CD14-positive monocyte (primary cell): Measurements from ENCODE around the gene CDK17. TPM values are rescaled to one million over a fixed set of nuclear protein-coding genes. Genes with fewer than 3 reads are reported as not detected.

ENCODE experiments used
- DNase-seq, 3 donors: peaks; one replicate each; pipeline ENCODE4 v3.0.0-alpha.2; 2011 to 2022
- H2AFZ ChIP-seq: 2 replicates; pipeline ENCODE4 v1.6.0; 2012; ENCODE audit warnings: mild to moderate bottlenecking, low read depth, low read length, inconsistent platforms; ENCODE audit not compliant: insufficient read depth, poor library complexity, severe bottlenecking
- H3K27ac ChIP-seq, 2 donors: 1 replicate in 1 of 2; 2 replicates in 1 of 2; pipeline ENCODE4 v1.5.1; 2012 to 2013; ENCODE audit warnings: low read length in 2 of 2, control low read depth in 1 of 2, inconsistent platforms in 1 of 2, low read depth in 1 of 2, mild to moderate bottlenecking in 1 of 2
- H3K27me3 ChIP-seq, 2 donors: one replicate each; pipeline versions ENCODE4 v1.6.0 to v1.6.1; 2011 to 2013; ENCODE audit warnings: low read length in 2 of 2; ENCODE audit not compliant: control insufficient read depth in 2 of 2, insufficient read depth in 2 of 2
- H3K36me3 ChIP-seq, 2 donors: replicated peaks in 1 of 2; 1 replicate in 1 of 2; 2 replicates in 1 of 2; pipeline versions ENCODE4 v1.5.1 to v1.6.1; 2012 to 2013; ENCODE audit warnings: low read length in 2 of 2, control low read depth in 1 of 2, inconsistent platforms in 1 of 2, mild to moderate bottlenecking in 1 of 2; ENCODE audit not compliant: insufficient read depth in 2 of 2, control insufficient read depth in 1 of 2
- H3K4me1 ChIP-seq, 2 donors: 1 replicate in 1 of 2; 2 replicates in 1 of 2; pipeline versions ENCODE4 v1.5.1 to v1.6.1; 2012 to 2013; ENCODE audit warnings: low read length in 2 of 2, control low read depth in 1 of 2, inconsistent platforms in 1 of 2, mild to moderate bottlenecking in 1 of 2, moderate library complexity in 1 of 2; ENCODE audit not compliant: insufficient read depth in 2 of 2, control insufficient read depth in 1 of 2
- H3K4me2 ChIP-seq: replicated peaks from 2 replicates; pipeline ENCODE3; 2012; ENCODE audit warnings: low read length, moderate library complexity, mild to moderate bottlenecking; ENCODE audit not compliant: poor library complexity, severe bottlenecking; ENCODE audit errors: extremely low read depth
- H3K4me3 ChIP-seq, 3 experiments: fragments of 200-600 bp in 1 of 3; sonication (generic) in 1 of 3; replicated peaks in 1 of 3; 1 replicate in 2 of 3; 2 replicates in 1 of 3; pipeline ENCODE4 v1.5.1; 2011 to 2013; ENCODE audit warnings: low read length in 3 of 3, mild to moderate bottlenecking in 3 of 3, control low read depth in 2 of 3, low read depth in 2 of 3, inconsistent platforms in 1 of 3, moderate library complexity in 1 of 3
- H3K79me2 ChIP-seq: 2 replicates; pipeline ENCODE4 v1.6.0; 2012; ENCODE audit warnings: mild to moderate bottlenecking, control low read depth, inconsistent platforms, low read length, moderate library complexity; ENCODE audit not compliant: insufficient read depth
- H3K9ac ChIP-seq: 2 replicates; pipeline ENCODE4 v1.6.0; 2017; ENCODE audit warnings: low read length, mild to moderate bottlenecking; ENCODE audit not compliant: insufficient read depth, poor library complexity, severe bottlenecking
- H3K9me3 ChIP-seq, 2 donors: replicated peaks in 1 of 2; 1 replicate in 1 of 2; 2 replicates in 1 of 2; pipeline versions ENCODE4 v1.5.1 to v1.6.1; 2012 to 2013; ENCODE audit warnings: low read length in 2 of 2, control low read depth in 1 of 2; ENCODE audit not compliant: control insufficient read depth in 1 of 2, insufficient read depth in 1 of 2
- H4K20me1 ChIP-seq: 2 replicates; pipeline ENCODE4 v1.6.0; 2012; ENCODE audit warnings: mild to moderate bottlenecking, low read length, control low read depth, moderate library complexity; ENCODE audit not compliant: insufficient read depth
- H3K27ac Mint-ChIP-seq, 7 donors: one replicate each; pipeline ENCODE4 v1.8.0; 2020; ENCODE audit warnings: mild to moderate bottlenecking in 7 of 7, mixed read lengths in 7 of 7, moderate library complexity in 6 of 7, inconsistent platforms in 2 of 7
- H3K27me3 Mint-ChIP-seq, 3 donors: one replicate each; pipeline ENCODE4 v1.8.0; 2021 to 2022; ENCODE audit warnings: low read depth in 3 of 3, mild to moderate bottlenecking in 3 of 3, mixed read lengths in 3 of 3, moderate library complexity in 3 of 3, inconsistent platforms in 1 of 3
- H3K36me3 Mint-ChIP-seq, 2 donors: one replicate each; pipeline ENCODE4 v1.8.0; 2020; ENCODE audit warnings: mixed read lengths in 2 of 2, inconsistent platforms in 1 of 2, mild to moderate bottlenecking in 1 of 2
- H3K4me1 Mint-ChIP-seq: one replicate; pipeline ENCODE4 v1.8.0; 2020; ENCODE audit warnings: mild to moderate bottlenecking, mixed read lengths
- H3K4me3 Mint-ChIP-seq, 2 donors: one replicate each; pipeline ENCODE4 v1.8.0; 2020; ENCODE audit warnings: mild to moderate bottlenecking in 2 of 2, mixed read lengths in 2 of 2, moderate library complexity in 1 of 2
- H3K9me3 Mint-ChIP-seq, 7 donors: one replicate each; pipeline ENCODE4 v1.8.0; 2020 to 2022; ENCODE audit warnings: mixed read lengths in 7 of 7, mild to moderate bottlenecking in 6 of 7, moderate library complexity in 6 of 7, inconsistent platforms in 2 of 7
- CTCF ChIP-seq: fragments of 200-600 bp; IDR thresholded peaks from one replicate; pipeline ENCODE4 v1.8.0; 2022; ENCODE audit warnings: antibody characterized with exemption, mild to moderate bottlenecking
- WGBS: methylation state at CpG from one replicate; pipeline ENCODE4 v1.1.5; 2013; ENCODE audit warnings: missing lambda C conversion rate; ENCODE audit not compliant: insufficient coverage; 5-methylcytosine and 5-hydroxymethylcytosine counted together
- intact Hi-C, 2 donors: fragments of 100-400 bp; cut with micrococcal nuclease; formaldehyde crosslinking; loops; one replicate each; pipeline versions ENCODE4 v1.15.0 to v1.15.1; 2023
- polyA plus RNA-seq, 3 donors: library from polyadenylated mRNA; depleted of rRNA in 1 of 3; unstranded in 2 of 3; stranded (reverse) in 1 of 3; fragments of 300-500 nt in 2 of 3; fragments of >200 nt in 1 of 3; fragmentation: Illumina TruSeq in 2 of 3; gene quantifications; 1 replicate in 2 of 3; 2 replicates in 1 of 3; pipeline ENCODE4 v1.2.3, GENCODE V29; 2012 to 2021

The CDK17 gene
- polyA plus RNA-seq, 3 donors: 3.6 to 6.9 (median 6.4) TPM

- no peak overlapping the region for H3K4me2 ChIP-seq
- no peak overlapping the region for H3K4me3 ChIP-seq
- intact Hi-C loops: no loop called here
- H3K9me3 Mint-ChIP-seq: no peaks in the 10 kb centered on the region
- no peak overlapping the region for H3K9ac ChIP-seq
- peaks cover 10 to 12% of the 10 kb centered on the region in 2 donors for H3K4me1 ChIP-seq
- H3K36me3 Mint-ChIP-seq: no peaks in the 10 kb centered on the region
- no CpG with 5 or more reads among the region's 1 CpG for WGBS
- H2AFZ ChIP-seq: no peak overlapping the region
- no peaks in the 10 kb centered on the region for H3K27me3 ChIP-seq
- H3K79me2 ChIP-seq: peaks cover 98% of the 10 kb centered on the region
- TF ChIP-seq CTCF: no peak
- no peak overlapping the region for H3K27ac ChIP-seq
- H3K4me3 Mint-ChIP-seq: no peak overlapping the region
- peaks cover 30% of the 10 kb centered on the region for H3K4me1 Mint-ChIP-seq
- H3K9me3 ChIP-seq: no peaks in the 10 kb centered on the region
- no peaks in the 10 kb centered on the region for H3K27me3 Mint-ChIP-seq
- DNase-seq: no peak
- peaks cover 91% of the 10 kb centered on the region for H4K20me1 ChIP-seq
- H3K36me3 ChIP-seq: no peaks in the 10 kb centered on the region
- H3K27ac Mint-ChIP-seq: no peak overlapping the region
These were observed 43.4 kb downstream of the CDK17 start for GRCh38 chr12:96356831-96357230.

DNA sequence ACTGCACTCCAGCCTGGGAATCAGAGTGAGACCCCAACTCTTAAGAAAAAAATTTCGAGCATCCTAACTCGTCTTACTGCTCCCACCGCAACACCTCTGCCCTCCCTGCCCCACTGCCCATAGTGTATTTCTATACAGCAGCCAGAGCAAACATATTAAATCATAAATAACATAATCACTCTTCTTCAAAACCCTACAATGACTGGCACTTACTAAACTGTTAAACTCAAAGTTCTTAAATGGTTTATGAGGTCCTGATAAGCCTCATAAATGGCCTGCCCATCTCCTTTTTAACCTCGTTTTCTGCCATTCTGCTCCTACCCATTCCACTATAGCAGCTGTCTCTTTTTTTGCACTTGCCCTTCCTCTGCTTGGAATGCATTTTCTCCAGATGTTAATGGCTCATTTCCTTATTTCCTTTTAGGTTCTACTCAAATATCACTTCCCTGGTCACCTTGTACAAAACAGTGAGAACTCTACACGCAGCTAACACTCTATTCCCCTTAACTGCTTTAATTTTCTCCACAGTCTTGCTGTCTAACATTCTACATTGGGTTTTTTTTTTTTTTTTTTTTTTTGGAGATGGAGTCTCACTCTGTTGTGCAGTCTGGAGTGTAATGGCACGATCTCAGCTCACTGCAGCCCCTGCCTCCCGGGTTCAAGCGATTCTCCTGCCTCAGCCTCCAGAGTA, 45.2 kb downstream of the CDK17 start:
- no peak overlapping the region for H3K27ac ChIP-seq
- H3K4me1 Mint-ChIP-seq: peaks cover 35% of the 10 kb centered on the region
- no peaks in the 10 kb centered on the region for H3K9me3 ChIP-seq
- no peaks in the 10 kb centered on the region for H3K9me3 Mint-ChIP-seq
- no peak overlapping the region for H3K4me3 ChIP-seq
- no peaks in the 10 kb centered on the region for H3K36me3 Mint-ChIP-seq
- H3K4me1 ChIP-seq: peaks cover 20 to 26% of the 10 kb centered on the region in 2 donors
- H3K4me2 ChIP-seq: no peak overlapping the region
- H2AFZ ChIP-seq: no peak overlapping the region
- no peaks in the 10 kb centered on the region for H3K36me3 ChIP-seq
- WGBS: 94% methylated on average over 6 of the region's 8 CpGs
- H3K27me3 ChIP-seq: no peaks in the 10 kb centered on the region
- H3K27me3 Mint-ChIP-seq: no peaks in the 10 kb centered on the region
- H3K79me2 ChIP-seq: peaks cover 95% of the 10 kb centered on the region
- H3K4me3 Mint-ChIP-seq: no peak overlapping the region
- H3K27ac Mint-ChIP-seq: no peak overlapping the region
- intact Hi-C loops: loop anchor here in 1 of 2 donors (5.0 kb wide), 1 partner anchor 42 kb away; no protein-coding TSS in a partner anchor
- DNase-seq: no peak
- peaks cover 76% of the 10 kb centered on the region for H4K20me1 ChIP-seq
- TF ChIP-seq CTCF: no peak
- no peak overlapping the region for H3K9ac ChIP-seq
